ENCODE data around the gene TCAP.
A peak's percentile ranks its signal among the peaks of the same experiment; 100 is the strongest.
"Not testable (repeated sequence)": the region's sequence is repeated elsewhere in the genome, so short reads cannot be mapped to it uniquely, and the experiment has no call there.

TCAP gene

DNA sequence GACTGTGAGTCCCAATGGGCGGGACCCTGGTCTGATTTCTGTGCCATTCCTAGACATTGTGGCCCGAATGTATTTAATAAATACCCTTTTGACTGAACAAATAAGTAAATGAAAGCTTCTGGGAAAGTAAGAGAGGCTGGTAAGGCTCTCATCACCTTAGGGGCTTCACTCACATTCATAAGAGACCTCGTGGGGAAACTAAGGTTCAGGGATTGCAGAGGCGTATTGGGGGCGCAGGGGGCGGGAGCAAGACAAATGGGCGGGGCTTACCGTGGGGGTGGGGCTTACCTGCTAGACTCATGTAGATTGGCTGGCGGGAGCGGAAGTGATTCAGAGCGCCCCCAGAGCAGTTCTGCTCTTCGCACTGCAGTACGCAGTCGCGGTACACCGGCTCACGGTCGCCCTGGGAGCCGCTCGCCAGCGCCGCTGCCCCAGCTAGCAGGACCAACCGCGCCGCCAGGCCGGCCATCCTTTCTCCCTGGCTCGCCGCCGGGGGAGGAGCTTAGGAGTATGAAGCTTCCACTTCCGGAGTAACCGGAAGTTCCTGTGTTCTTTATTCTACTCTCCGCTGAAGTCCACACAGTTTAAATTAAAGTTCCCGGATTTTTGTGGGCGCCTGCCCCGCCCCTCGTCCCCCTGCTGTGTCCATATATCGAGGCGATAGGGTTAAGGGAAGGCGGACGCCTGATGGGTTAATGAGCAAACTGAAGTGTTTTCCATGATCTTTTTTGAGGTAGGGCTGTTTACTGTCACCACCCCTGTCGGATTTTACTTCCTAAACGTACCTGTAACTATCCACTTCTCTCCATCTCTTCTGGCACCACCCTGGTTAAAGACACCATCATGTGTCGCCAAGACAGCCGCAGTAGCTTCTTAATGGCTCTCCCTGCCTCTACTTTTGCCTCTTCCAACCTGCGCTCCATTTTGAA is 22.7 kb downstream of the TCAP start, which contains the start of gene PGAP3:
Gene PGAP3 (minus strand): TSS at position 512 of the 929 bp plus-strand sequence. CDS start 43 bp downstream, at position 469.
- peak; percentile 91 for DNase-seq
- peak within 1 kb of the TSS; percentile 98 for H3K27ac Mint-ChIP-seq
- H3K9me3 Mint-ChIP-seq, result no peaks in the 10 kb centered on the region
- H3K4me3 Mint-ChIP-seq, result peak within 1 kb of the TSS; percentile 96
- peaks cover 21% of the 10 kb centered on the region for H3K4me1 Mint-ChIP-seq (ENCODE audit: low read depth)
- H3K36me3 Mint-ChIP-seq (ENCODE audit: low read depth), result peaks cover 27% of the 10 kb centered on the region
- no peaks in the 10 kb centered on the region for H3K27me3 Mint-ChIP-seq

DNA sequence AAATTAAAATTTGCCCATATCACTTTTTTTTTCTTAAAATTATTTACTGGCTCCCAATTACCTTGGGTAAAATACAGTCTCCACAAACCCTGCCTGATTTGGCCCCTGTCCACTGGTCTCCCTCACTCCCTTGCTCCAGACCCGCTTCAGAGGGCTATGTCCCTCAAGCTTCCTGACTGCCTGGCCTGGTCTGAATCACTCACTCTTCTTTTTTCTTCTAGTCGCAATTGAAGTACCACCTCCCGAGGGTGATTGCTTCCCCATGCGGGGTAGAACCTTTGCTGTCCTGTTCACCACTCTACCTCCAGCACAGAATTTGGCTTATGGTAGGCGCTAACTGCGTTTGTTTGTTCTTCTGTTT is 23.3 kb downstream of the TCAP start:
- Mint-ChIP-seq H3K27ac (peak overlapping the region; percentile 98), H3K27me3 (no peaks in the 10 kb centered on the region), H3K36me3 (ENCODE audit: low read depth) (peaks cover 22% of the 10 kb centered on the region), H3K4me1 (ENCODE audit: low read depth) (peaks cover 21% of the 10 kb centered on the region), H3K9me3 (no peaks in the 10 kb centered on the region), H3K4me3 (peak overlapping the region; percentile 96)
- no peak for DNase-seq

DNA sequence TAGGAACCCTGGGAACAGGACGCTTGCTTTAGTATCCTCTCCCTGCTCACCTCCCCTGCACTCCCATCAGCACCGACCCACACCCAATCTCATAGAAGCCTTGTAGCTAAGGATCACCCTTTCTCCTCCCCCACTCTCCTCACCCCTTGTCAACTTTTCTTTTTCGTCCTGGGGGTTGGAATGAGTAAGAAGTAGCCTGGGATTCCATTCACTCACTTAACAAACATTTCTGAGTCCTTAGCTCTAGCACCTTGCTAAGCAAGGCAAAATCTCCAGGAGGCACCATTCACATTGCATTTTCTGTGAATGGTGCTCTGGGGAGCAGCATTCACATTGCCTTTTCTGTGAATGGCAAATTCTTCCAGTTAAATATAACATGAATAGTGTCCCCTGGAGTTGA is 23.8 kb downstream of the TCAP start:
- Mint-ChIP-seq H3K36me3 (ENCODE audit: low read depth) (peaks cover 20% of the 10 kb centered on the region), H3K4me3 (peak overlapping the region; percentile 96), H3K4me1 (ENCODE audit: low read depth) (peaks cover 21% of the 10 kb centered on the region), H3K27me3 (no peaks in the 10 kb centered on the region), H3K9me3 (no peaks in the 10 kb centered on the region), H3K27ac (peak overlapping the region; percentile 98)
- no peak for DNase-seq

DNA sequence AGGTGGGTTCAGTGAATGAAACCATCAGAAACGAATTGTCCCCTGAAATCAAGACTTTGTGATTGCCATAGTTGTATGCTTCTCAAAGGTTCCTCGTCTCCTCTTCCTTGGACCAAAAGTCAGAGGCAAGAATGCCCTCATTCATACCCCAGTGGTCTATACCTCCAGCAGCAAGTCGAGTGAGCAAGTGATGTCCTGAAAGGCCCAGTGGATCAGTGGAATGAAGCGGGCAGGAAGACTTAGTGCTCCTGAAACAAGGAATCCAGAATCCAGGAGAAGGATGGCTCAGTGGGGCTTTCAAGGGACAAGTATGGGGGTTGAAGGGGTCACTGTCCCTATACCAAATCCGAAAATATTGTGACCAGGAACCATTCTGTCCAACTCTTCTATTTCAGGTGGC is 29.4 kb downstream of the TCAP start:
- Mint-ChIP-seq H3K27ac (no peak overlapping the region), H3K4me3 (no peak overlapping the region), H3K27me3 (peaks cover 16% of the 10 kb centered on the region), H3K9me3 (no peaks in the 10 kb centered on the region), H3K36me3 (ENCODE audit: low read depth) (no peaks in the 10 kb centered on the region), H3K4me1 (ENCODE audit: low read depth) (peaks cover 2% of the 10 kb centered on the region)
- no peak for DNase-seq

DNA sequence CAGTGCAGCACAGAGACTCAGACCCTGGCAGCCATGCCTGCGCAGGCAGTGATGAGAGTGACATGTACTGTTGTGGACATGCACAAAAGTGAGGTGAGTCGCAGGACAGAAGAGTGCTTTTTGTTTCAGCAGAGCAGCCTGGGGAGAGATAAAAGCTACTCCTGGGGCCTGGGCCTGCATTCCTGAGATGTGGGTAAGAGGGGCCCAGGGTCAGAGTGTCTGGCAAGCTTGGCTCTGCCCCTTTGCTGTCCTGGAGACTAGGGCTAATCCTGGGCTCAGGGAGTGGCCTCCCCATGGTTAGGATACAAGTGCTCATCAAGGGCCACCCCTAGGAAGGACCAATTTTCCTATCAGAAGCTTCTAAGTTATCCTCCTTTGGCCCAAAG is 29.9 kb downstream of the TCAP start:
- Mint-ChIP-seq H3K27ac (no peak overlapping the region), H3K36me3 (ENCODE audit: low read depth) (no peaks in the 10 kb centered on the region), H3K4me1 (ENCODE audit: low read depth) (peaks cover 4% of the 10 kb centered on the region), H3K4me3 (no peak overlapping the region), H3K9me3 (no peaks in the 10 kb centered on the region), H3K27me3 (peaks cover 19% of the 10 kb centered on the region)
- DNase-seq, result no peak

DNA sequence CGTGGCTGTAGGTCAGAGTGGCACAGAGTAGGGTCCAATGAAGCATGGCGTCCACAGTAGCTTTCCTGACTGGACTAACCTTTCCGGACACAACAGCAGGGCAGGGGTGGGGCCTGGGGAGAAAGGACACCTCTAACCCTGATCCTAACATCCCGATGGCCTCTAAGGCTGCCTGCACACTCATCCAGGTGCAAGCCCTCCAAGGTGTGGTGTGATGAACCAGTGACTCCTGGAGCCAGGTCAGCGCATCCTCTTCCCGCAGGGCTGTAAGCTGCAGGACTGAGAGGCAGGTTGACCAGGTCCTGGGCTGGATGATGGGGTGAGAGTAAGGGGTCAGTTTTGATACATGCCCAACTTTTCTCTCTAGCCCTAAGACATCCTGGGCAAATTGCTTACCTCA is 31.6 kb downstream of the TCAP start:
- H3K9me3 Mint-ChIP-seq, result no peaks in the 10 kb centered on the region
- H3K4me3 Mint-ChIP-seq, result no peak overlapping the region
- peaks cover 32% of the 10 kb centered on the region for H3K27me3 Mint-ChIP-seq
- H3K27ac Mint-ChIP-seq, result no peak overlapping the region
- peaks cover 10% of the 10 kb centered on the region for H3K4me1 Mint-ChIP-seq (ENCODE audit: low read depth)
- no peak for DNase-seq
- H3K36me3 Mint-ChIP-seq (ENCODE audit: low read depth), result no peaks in the 10 kb centered on the region

DNA sequence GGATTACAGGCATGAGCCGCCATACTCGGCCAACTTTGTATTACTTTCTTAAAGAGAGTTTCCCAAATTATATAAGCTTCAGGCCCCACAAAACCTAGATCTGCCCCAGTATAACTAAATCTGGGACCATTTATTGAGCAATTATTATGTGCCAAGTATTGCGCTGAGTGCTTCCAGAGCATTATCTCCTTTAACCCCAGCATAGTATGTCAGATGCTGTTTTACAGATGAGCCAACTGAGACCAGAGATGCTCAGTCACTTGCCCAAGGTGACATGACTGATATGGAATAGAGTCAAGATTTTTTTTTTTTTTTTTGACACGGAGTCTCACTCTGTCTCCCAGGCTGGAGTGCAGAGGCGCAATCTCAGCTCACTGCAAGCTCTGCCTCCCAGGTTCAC is 32.8 kb downstream of the TCAP start:
- Mint-ChIP-seq H3K27ac (no peak overlapping the region), H3K36me3 (ENCODE audit: low read depth) (no peaks in the 10 kb centered on the region), H3K4me1 (ENCODE audit: low read depth) (peaks cover 10% of the 10 kb centered on the region), H3K9me3 (no peaks in the 10 kb centered on the region), H3K4me3 (no peak overlapping the region), H3K27me3 (peaks cover 42% of the 10 kb centered on the region)
- no peak for DNase-seq

DNA sequence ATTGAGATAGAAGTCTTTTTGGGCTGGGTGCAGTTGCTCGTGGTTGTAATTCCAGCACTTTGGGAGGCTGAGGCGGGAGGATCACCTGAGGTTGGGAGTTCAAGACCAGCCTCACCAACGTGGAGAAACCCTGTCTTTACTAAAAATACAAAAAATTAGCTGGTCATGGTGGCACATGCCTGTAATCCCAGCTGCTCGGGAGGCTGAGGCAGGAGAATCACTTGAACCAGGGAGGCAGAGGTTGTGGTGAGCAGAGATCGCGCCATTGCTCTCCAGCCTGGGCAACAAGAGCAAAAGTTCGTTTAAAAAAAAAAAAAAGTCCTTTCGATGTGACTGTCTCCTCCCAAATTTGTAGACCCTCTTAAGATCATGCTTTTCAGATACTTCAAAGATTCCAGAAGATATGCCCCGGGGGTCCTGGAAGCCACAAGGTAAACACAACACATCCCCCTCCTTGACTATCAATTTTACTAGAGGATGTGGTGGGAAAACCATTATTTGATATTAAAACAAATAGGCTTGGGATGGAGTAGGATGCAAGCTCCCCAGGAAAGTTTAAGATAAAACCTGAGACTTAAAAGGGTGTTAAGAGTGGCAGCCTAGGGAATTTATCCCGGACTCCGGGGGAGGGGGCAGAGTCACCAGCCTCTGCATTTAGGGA is 34.1 kb downstream of the TCAP start:
- not testable (repeated sequence) for H3K4me3 Mint-ChIP-seq; H3K36me3 Mint-ChIP-seq (ENCODE audit: low read depth); H3K9me3 Mint-ChIP-seq; DNase-seq; H3K27ac Mint-ChIP-seq; H3K4me1 Mint-ChIP-seq (ENCODE audit: low read depth)
- H3K27me3 Mint-ChIP-seq, result peaks cover 42% of the 10 kb centered on the region

DNA sequence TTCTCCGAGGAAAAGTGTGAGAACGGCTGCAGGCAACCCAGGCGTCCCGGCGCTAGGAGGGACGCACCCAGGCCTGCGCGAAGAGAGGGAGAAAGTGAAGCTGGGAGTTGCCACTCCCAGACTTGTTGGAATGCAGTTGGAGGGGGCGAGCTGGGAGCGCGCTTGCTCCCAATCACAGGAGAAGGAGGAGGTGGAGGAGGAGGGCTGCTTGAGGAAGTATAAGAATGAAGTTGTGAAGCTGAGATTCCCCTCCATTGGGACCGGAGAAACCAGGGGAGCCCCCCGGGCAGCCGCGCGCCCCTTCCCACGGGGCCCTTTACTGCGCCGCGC is 34.6 kb downstream of the TCAP start, which contains the start of gene ERBB2:
Gene ERBB2 (plus strand): TSS at position 247 of the 330 bp plus-strand sequence. CDS start 175 bp downstream, outside the sequence.
- DNase-seq, result no peak
- Mint-ChIP-seq H3K4me3 (no peak within 1 kb of the TSS), H3K36me3 (ENCODE audit: low read depth) (no peaks in the 10 kb centered on the region), H3K27me3 (peaks cover 42% of the 10 kb centered on the region), H3K27ac (no peak within 1 kb of the TSS), H3K9me3 (no peaks in the 10 kb centered on the region), H3K4me1 (ENCODE audit: low read depth) (peaks cover 10% of the 10 kb centered on the region)

DNA sequence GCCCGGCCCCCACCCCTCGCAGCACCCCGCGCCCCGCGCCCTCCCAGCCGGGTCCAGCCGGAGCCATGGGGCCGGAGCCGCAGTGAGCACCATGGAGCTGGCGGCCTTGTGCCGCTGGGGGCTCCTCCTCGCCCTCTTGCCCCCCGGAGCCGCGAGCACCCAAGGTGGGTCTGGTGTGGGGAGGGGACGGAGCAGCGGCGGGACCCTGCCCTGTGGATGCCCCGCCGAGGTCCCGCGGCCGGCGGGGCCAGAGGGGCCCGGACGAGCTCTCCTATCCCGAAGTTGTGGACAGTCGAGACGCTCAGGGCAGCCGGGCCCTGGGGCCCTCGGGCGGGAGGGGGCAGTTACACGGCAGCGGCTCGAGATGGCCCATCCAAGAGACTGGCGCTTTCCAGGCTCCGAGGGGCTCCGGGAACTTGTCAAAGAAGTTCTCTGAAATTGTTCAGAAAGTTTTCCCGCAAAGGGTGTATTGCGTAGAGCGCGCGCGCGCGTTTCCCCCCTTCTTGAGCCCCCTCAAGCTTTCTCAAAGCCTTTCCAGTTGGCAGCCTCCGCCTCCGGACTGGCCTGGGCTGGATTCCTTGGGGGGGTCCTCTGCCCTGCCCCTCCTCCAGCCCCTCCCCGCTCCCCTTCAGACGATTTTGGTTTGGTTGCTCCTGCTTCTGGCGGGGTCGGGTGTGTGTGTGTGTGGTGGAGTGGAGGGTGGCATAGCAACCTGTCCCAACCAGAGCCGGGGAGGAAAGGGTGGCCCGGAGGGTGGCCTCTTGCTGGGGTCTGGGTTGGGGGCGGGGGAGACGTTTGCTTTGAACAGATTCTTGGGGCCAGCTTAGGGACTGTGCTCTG is 35.2 kb downstream of the TCAP start:
- Mint-ChIP-seq H3K9me3 (no peaks in the 10 kb centered on the region), H3K4me1 (ENCODE audit: low read depth) (peaks cover 10% of the 10 kb centered on the region), H3K27ac (no peak overlapping the region), H3K4me3 (no peak overlapping the region), H3K27me3 (peaks cover 42% of the 10 kb centered on the region), H3K36me3 (ENCODE audit: low read depth) (no peaks in the 10 kb centered on the region)
- DNase-seq, result no peak

DNA sequence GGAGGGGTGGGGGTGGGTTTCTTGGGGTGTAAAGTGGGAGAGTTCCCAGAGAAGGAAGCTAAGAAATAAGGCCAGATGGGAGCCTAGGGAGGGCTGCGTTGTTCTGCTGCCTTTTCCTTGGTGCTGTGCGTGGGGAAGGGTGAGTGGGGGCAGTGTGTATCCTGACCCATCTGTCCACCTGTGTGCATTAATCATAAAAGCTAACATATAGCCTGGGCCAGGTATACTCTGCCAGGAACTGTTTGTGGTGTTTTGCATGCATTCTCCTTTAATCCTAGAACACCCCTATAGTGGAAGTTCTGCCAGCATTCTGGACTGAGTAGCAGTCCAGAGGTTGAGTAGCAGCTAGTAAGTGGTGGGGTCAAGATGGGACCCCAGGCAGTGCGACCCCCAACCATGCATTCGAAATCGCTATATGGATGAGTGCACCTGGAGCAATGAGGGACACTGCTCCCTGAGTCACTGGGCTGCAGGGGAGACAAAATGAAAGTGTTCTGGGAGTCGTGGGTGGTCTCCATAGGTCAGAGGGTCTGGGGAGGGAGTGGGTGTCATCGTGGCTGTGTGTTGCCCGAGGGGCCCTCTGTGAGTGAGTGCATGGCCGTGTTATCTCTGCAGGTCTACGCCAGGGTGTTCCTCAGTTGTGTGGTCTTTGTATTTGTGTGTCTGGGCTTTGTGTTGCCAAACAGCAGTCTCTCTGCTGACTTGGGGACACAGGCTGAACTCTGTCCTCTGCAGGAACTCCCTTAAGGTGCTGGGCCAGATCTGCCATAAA is 36.0 kb downstream of the TCAP start:
- Mint-ChIP-seq H3K27me3 (peaks cover 42% of the 10 kb centered on the region), H3K36me3 (ENCODE audit: low read depth) (no peaks in the 10 kb centered on the region), H3K9me3 (no peaks in the 10 kb centered on the region), H3K4me3 (no peak overlapping the region), H3K27ac (no peak overlapping the region), H3K4me1 (ENCODE audit: low read depth) (peaks cover 10% of the 10 kb centered on the region)
- no peak for DNase-seq

DNA sequence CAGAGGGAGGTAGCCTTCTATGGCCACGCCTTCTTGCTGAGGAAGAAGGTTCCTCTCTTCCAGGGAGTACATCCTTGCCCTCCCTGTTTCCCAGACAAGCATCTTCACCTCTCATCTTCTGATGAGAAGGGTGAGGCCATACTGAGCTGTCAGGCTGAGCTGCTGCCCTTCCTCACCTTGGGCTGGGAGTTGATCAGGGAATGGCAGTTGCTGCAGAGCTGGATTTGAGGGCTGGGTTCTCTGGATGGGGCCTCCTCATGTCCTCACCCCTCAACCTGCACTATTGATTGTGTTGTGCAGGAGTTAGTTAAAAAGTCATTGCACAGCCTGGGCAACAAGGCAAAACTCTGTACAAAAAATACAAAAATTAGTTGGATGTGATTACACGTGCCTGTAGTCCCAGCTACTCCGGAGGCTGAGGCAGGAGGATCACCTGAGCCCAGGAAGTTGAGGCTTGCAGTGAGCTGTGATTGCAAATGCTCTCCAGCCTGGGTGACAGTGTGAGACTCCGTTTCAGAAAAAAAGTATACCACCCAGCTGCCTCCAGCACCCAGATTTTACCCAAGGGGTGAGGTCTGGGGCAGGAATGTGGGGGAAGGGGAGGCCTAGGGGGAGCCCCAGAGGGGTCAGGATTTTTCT is 36.8 kb downstream of the TCAP start:
- Mint-ChIP-seq H3K4me1 (ENCODE audit: low read depth) (peaks cover 14% of the 10 kb centered on the region), H3K36me3 (ENCODE audit: low read depth) (no peaks in the 10 kb centered on the region), H3K9me3 (no peaks in the 10 kb centered on the region), H3K4me3 (no peak overlapping the region), H3K27me3 (peaks cover 42% of the 10 kb centered on the region), H3K27ac (no peak overlapping the region)
- no peak for DNase-seq

DNA sequence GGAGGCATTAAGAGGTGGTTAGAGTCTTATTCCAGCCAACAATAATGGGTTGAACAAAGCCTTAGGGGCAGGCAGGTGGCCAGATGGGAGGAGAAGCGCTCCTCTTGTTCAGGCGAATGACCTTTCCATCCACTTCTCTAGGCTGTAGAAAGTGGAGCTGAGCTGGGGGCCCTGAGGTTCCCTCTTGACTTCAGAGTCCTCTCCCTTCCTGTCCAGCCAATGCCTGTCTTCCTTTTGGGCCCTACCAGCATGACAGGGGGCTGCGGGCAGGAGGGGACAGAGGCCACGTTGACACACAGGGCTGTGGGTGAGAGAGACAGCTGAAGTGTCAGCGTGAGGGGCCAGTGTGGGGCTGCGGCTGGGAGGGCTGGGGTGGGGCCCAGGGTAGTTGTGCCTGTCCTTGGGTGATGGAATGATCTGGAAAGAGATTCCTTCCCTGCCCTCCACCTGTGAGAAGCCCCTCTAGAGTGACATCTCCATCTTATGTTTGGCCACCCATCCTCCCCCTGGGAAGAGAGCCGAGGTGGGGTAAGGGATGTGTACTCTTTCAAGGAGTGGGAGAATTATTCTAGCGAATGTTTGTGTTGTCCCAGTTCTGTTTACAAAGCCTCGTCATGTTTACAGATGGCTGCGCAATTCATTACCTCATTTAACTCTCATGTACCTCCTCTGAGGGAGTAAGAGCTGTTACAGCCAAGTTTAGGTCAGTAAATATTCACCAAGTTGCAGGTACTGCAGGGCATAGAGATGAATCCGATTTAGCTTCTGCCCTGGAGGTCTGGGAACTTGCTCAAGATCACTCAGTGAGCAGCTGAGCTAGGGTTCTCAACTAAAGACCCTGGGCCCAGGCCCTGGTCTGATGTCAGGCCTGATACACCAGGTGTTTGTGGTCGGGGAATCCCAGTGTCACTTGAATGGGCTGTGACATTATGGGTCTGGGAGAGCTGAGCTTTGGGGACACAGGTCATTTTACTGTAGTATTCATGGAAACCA is 38.0 kb downstream of the TCAP start:
- H3K36me3 Mint-ChIP-seq (ENCODE audit: low read depth), result no peaks in the 10 kb centered on the region
- no peaks in the 10 kb centered on the region for H3K9me3 Mint-ChIP-seq
- peaks cover 40% of the 10 kb centered on the region for H3K27me3 Mint-ChIP-seq
- H3K4me3 Mint-ChIP-seq, result no peak overlapping the region
- no peak overlapping the region for H3K27ac Mint-ChIP-seq
- peaks cover 21% of the 10 kb centered on the region for H3K4me1 Mint-ChIP-seq (ENCODE audit: low read depth)
- DNase-seq, result no peak
